ENCODE data around the gene SIMC1.

The SIMC1 gene

GRCh38 chr5:176388003-176388443, 149.8 kb downstream of the SIMC1 start:
- no peaks in the 10 kb centered on the region for H3K9me3 ChIP-seq (ENCODE audit: control insufficient read depth, low read length)
- peak overlapping the region; percentile 99 for H2AFZ ChIP-seq
- no peak for TF ChIP-seq CTCF (IDR thresholded peaks at IDR 0.05)
- peak overlapping the region; percentile 100 for H3K27ac ChIP-seq
- peak overlapping the region; percentile 93 for H3K9ac ChIP-seq
- H3K4me3 ChIP-seq (ENCODE audit: low read depth, low read length): peak overlapping the region; percentile 85
- peaks cover 19% of the 10 kb centered on the region for H3K79me2 ChIP-seq
- no peaks in the 10 kb centered on the region for H3K27me3 ChIP-seq (ENCODE audit: control insufficient read depth, insufficient read depth, low read length)
- peaks cover 15% of the 10 kb centered on the region for H3K4me1 ChIP-seq
- no peaks in the 10 kb centered on the region for H3K36me3 ChIP-seq (ENCODE audit: control insufficient read depth, insufficient read depth, low read length)
- H3K4me2 ChIP-seq (ENCODE audit: low read length): peak overlapping the region; percentile 96

GRCh38 chr5:176388444-176389134, 150.4 kb downstream of the SIMC1 start, which contains the start of the genes HIGD2A and NOP16:
Gene HIGD2A (plus strand): TSS chr5:176388751. CDS start chr5:176388820, 69 bp downstream.
Gene NOP16 (minus strand): TSS chr5:176388598. CDS start chr5:176388539, 59 bp downstream.
- H3K9ac ChIP-seq: peak within 1 kb of the TSS; percentile 93
- peak; percentile 17 for TF ChIP-seq CTCF (IDR thresholded peaks at IDR 0.05)
- H3K4me1 ChIP-seq: peaks cover 15% of the 10 kb centered on the region
- peak within 1 kb of the TSS; percentile 96 for H3K4me2 ChIP-seq (ENCODE audit: low read length)
- H2AFZ ChIP-seq: peak within 1 kb of the TSS; percentile 99
- H3K9me3 ChIP-seq (ENCODE audit: control insufficient read depth, low read length): no peaks in the 10 kb centered on the region
- no peaks in the 10 kb centered on the region for H3K27me3 ChIP-seq (ENCODE audit: control insufficient read depth, insufficient read depth, low read length)
- H3K36me3 ChIP-seq (ENCODE audit: control insufficient read depth, insufficient read depth, low read length): no peaks in the 10 kb centered on the region
- peak within 1 kb of the TSS; percentile 100 for H3K27ac ChIP-seq
- peak within 1 kb of the TSS; percentile 85 for H3K4me3 ChIP-seq (ENCODE audit: low read depth, low read length)
- H3K79me2 ChIP-seq: peaks cover 24% of the 10 kb centered on the region

GRCh38 chr5:176389135-176390123, 151.2 kb downstream of the SIMC1 start:
- Histone ChIP-seq H3K9me3 (ENCODE audit: control insufficient read depth, low read length) (no peaks in the 10 kb centered on the region), H3K27ac (peak overlapping the region; percentile 100), H3K4me1 (peaks cover 15% of the 10 kb centered on the region), H3K27me3 (ENCODE audit: control insufficient read depth, insufficient read depth, low read length) (no peaks in the 10 kb centered on the region), H3K79me2 (peaks cover 29% of the 10 kb centered on the region), H2AFZ (peak overlapping the region; percentile 99), H3K9ac (peak overlapping the region; percentile 82), H3K36me3 (ENCODE audit: control insufficient read depth, insufficient read depth, low read length) (no peaks in the 10 kb centered on the region), H3K4me3 (ENCODE audit: low read depth, low read length) (peak overlapping the region; percentile 85), H3K4me2 (ENCODE audit: low read length) (peak overlapping the region; percentile 73)
- TF ChIP-seq CTCF (IDR thresholded peaks at IDR 0.05): no peak

- H2AFZ ChIP-seq: no peak overlapping the region
- TF ChIP-seq CTCF (IDR thresholded peaks at IDR 0.05): no peak
- H3K4me1 ChIP-seq: peaks cover 30% of the 10 kb centered on the region
- H3K9me3 ChIP-seq (ENCODE audit: control insufficient read depth, low read length): no peaks in the 10 kb centered on the region
- H3K27ac ChIP-seq: peak overlapping the region; percentile 9
- no peak overlapping the region for H3K9ac ChIP-seq
- no peak overlapping the region for H3K4me2 ChIP-seq (ENCODE audit: low read length)
- H3K36me3 ChIP-seq (ENCODE audit: control insufficient read depth, insufficient read depth, low read length): no peaks in the 10 kb centered on the region
- H3K4me3 ChIP-seq (ENCODE audit: low read depth, low read length): no peak overlapping the region
- H3K27me3 ChIP-seq (ENCODE audit: control insufficient read depth, insufficient read depth, low read length): no peaks in the 10 kb centered on the region
- H3K79me2 ChIP-seq: peaks cover 29% of the 10 kb centered on the region
These were observed 153.3 kb downstream of the SIMC1 start for GRCh38 chr5:176391479-176391878.
